GM18907 (cell line): ENCODE measurements around the gene APOL6.
"Not testable (repeated sequence)": the region's sequence is repeated elsewhere in the genome, so short reads cannot be mapped to it uniquely, and the experiment has no call there.

Experiments
- ATAC-seq: cut with Tn5 transposase; IDR thresholded peaks from one replicate; pipeline ENCODE4 v1.9.1; 2021; ENCODE audit warnings: mild to moderate bottlenecking, moderate library complexity; ENCODE audit not compliant: unreplicated experiment

APOL6 gene

DNA sequence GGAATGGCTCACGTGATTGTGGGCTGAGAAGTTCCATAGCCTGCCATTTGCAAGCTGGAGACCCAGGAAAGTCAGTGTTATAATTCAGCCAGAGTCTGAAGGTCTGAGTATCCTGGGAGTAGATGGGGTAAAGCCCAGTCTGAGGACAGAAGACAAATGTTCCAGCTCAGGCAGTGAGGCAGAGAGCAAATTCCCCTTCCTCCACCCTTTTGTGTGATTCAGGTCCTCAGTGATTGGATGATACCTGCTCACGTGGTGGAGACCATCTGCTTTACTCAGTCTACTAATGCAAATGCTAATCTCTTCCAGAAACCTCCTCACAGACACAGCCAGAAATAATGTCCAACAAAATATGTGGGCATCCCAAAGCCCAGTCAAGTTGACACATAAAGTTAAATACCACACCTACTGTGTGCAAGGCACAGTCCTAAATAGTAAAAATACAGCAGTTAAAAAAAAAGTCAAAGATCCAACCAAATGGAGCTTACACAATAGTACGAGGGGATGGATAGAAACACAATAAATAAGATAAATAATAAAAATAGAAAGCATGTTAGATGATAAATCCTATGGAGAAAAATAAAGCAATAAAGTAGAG lies 13.2 kb upstream of the APOL6 start:
- no peak for ATAC-seq

DNA sequence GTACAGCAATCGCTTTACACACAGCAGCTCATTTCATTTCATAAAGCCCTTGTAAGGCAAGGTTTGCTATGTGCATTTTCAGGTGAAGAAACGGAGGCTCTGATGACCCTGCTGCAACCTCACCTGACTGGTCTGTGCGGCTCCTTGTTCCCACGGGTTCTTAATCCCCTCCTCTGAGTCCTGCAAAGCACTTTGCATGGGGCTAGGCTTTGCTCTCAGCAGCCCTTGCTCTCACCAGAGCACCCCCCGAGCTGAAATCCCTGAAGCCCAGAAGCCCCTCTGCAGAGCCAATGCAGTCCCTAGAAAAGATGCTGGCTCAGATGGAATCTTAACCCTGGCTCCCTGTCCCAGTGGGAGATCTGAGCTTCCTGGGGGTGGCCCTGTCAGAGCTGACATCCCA lies 11.0 kb upstream of the APOL6 start:
- ATAC-seq = no peak

DNA sequence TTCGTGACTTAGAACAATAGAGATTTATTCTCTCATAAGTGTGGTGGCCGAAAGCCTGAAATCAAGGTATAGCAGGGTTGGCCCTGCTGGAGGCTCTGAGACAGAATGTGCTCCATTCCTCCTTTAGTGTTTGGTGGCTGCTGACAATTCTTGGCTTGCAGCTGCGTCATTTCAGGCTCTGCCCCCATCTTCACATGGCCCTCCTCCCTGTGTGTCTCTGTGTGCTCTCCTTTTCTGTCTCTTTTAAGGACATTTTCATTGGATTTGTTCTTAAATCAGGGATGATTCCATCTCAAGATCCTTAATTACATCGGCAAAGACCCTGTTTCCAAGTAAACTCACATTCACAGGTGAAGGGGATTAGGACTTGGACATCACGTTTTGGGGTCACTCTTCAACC lies 10.2 kb upstream of the APOL6 start:
- ATAC-seq = no peak

DNA sequence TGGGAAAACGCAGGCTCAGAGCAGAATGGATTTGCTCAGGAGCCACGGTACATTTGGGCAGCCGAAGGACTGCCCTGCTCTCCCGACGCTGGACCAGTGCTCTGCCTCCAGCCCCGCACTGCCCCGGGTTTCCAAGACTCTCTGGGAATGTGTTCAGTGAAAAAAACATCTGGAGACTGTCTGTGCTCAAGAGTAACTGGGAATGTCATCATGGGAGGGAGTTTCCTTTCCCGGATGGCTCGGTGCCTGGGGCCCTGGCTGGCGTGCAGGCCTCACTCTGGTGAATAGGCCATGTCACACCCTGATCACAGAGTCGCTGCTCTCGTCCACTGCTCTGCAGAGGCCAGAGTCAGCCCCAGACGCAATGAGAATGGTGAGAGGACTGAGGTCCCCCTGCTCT lies 9.8 kb upstream of the APOL6 start:
- ATAC-seq = no peak

DNA sequence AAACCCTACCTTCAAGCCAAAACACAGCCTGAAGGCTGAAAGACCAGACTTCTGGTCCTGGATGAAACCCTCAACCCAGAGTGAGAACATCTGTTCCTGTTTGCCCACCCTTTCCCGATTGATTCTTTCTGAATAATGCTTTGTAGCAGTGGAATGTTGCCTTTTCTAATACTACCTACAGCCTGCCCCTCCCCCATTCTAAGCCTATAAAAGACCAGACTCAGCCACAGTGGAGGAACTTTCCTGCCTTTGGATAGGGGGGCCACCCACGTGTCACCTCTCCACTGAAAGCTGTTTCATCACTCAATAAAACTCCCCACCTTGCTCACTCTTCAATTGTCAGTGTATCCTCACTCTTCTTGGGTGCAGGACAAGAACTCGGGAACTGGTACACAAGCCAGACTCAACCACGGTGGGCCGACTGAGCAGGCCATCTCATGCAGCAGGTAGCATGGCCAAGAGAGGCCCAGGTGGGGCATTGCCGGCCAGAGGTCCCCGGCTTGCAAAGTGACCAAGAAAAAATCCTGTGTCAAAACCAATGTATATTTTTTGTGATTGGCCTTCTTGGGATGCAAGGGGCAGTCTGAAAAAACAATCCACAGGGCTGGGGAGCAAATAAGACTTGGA lies 6.6 kb upstream of the APOL6 start:
- ATAC-seq = no peak

DNA sequence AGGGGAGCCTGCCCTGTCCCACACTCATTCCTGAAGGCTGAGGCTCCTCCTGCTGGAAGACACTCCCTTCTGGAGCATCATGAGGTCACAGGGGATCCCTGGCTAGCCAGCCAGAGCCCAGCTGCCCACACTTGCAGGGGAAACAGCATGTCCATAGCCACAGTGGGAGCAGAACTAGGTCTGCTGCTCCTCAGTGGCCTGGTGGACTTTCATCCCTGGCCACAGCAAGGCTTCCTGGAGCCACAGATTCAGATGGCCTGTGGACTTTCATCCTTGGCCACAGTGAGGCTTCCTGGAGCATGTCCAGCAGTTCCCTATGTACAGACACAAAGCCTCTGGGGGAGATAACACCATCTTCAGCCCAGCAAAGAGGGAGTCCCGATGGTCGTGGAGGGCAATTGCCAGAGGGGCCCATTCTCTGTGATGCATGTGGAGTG lies 5.9 kb upstream of the APOL6 start:
- ATAC-seq = no peak

DNA sequence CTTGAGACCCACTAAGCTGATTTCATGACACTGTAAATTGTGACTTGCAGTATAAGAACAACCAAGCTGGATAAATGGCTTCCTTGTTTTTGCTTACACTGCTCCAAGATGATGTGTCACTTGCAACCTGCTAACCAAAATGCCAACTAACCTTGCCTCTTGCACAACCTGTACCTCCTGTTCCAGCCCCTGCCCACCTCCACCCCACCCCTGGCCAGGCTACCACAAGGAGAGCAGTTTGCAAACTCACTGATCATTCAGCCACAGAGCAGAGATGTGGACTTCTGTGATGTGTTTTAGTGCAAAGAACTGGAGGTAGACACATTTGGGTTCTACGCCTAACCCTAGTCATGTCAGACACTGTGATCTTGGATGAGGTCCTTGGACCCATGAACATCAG lies 4.3 kb upstream of the APOL6 start:
- no peak for ATAC-seq

DNA sequence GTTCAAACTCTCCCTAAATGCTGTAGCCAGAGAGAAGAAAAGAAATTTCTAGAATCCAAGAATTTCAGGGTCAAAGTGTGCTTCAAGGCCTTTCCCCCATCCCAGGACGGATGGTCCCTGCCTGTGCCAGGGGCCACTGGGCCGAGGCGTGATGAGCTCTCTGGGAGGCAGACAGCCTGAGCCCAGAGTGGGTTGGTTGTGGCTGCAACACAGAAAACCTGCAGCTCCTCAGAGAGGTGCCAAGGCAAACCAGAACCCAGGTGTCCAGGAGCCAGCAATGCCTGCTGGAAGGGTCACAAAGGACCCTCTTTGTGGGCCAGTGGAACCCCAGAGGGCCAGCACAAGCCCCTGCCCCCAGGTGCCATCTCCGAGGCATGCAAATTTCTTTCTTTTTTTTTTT lies 2.6 kb upstream of the APOL6 start:
- no peak for ATAC-seq

DNA sequence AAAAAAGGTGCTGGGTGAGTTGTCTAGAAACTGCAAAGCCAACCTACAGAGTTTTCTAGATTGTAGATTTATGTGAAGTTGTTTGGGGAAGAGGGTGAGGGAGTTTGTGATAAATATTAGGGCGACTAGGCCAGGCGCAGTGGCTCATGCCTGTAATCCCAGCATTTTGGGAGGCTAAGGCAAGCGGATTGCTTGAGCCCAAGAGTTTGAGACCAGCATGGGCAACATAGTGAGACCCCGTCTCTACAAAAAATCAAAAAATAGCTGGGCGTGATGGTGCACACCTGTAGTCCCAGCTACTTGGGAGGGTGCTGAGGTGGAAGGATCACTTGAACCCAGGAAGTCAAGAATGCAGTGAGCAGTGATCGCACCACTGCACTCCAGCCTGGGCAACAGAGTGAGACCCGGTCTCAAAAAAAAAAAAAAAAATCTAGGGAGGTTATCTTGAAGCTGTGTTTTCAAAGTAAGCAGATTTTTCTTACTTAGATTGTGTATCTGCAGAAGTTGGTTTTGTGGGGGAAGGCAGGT lies 844 bp downstream of the APOL6 start:
- no peak for ATAC-seq

DNA sequence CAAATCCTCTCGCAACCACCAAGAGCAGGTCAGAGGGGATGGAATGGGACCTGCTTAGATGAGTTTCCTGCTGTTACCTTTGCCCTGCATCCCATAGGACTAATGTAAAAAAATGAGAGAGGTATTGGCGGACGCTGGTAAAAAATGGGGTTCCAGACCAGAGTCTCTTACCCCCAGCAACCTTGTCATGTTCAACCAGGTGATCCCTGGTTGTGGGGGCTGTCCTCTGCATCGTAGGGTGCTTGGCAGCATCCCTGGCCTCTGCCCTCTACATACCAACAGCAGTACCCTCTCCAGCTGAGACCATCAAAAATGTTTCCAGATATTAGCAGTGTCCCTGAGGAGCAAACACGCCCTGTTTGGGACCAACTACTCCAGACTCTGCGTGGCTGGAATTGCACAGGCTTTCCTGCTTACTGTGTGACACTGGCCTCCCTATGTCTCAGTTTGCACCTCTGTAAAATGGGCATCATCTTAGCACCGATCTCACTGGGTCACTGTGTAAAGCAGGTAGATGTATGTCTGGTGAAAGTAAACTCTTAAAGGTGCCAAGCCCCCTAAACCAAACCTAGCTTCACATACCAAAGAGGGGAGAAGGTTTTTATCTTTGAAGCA lies 1.5 kb downstream of the APOL6 start:
- no peak for ATAC-seq

DNA sequence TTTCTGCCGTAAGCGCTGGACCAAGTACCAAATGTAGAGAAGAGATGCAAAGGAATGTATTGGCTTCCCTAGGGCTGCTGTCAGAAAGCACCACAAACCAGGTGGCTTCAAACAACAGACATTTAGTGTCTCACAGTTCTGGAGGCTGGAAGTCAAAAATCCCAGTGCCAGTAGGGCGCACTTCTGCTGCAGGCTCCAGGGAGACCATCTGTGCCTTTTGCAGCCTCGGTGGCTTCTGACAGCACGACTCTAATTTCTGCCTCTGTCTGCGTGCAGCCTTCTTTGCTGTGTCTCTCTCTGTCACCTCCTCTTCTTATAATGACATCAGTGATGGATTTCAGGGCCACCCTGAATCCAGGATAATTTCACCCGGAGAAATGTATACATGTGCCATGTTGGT lies 2.8 kb downstream of the APOL6 start:
- ATAC-seq = no peak

DNA sequence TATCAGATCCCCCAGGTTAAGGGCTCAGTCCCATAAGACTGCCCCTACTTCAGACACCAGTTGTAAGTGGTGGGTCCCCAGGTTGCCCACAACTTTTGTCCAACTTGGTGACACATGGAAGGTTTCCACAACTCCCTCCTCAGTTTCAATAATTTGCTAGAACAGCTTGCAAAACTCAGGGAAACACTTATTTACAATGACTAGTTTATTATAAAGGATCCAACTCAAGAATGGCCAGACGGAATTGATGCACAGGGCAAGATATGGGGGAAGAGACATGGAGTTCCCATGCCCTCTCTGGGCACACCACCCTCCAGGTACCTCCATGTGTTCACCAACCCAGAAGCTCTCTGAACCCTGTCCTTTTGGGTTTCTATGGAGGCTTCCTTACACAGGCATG lies 5.6 kb downstream of the APOL6 start:
- no peak for ATAC-seq

DNA sequence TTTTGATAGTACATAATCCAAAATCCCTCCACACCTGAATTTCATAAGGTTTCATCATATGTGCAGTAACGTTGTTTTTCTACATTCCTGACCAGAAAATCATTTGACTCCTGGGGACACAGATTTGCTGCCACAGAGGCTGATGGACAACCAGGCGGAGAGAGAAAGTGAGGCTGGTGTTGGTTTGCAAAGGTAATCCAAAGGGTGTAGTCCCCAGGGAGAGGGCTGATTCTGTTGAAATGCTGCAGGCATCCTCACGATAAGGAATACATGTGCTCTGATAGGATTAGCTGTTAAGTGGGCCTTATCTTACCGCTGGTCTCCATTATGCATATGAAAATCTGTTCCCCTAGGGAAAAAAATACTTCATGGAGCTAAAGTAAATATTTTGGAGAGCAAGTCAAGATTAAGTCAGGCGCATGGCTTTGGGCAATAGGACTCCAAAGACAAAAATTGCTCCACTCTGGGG lies 8.1 kb downstream of the APOL6 start:
- ATAC-seq = no peak

DNA sequence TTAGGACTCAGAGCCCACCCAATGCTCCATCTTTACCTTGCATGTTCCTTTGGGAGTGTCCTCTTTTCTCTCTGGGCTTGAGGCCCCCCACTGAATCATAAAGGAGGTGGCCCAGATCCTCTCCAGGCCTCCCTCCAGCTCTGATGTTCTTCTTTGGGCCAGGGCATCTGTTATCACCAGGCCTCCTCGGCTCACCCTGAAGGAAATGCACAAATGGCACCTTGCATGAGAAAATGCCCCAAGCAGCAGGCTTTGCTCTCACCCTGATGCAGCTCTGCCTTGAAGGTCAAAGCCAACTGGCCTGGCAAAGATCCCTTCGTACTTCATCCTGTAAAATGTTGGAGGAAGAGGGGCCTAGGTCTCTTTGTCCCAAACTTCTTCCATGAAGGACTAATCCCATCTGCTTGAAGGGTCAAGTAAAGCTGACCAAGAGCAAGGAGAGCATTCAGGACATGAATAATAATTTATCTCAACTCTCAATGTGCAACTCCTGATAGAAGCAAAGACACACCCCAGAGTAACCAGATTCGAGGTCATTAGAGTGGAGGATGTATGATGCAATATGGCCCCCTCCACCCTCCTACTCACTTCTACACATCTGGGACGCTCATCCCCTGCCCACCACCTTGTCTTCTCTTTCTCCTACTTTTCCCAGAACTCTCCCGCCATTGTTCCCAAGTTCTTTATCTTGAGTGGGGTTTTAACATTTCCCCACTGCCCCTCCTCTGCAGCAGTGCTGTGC lies 9.5 kb downstream of the APOL6 start:
- ATAC-seq = no peak

DNA sequence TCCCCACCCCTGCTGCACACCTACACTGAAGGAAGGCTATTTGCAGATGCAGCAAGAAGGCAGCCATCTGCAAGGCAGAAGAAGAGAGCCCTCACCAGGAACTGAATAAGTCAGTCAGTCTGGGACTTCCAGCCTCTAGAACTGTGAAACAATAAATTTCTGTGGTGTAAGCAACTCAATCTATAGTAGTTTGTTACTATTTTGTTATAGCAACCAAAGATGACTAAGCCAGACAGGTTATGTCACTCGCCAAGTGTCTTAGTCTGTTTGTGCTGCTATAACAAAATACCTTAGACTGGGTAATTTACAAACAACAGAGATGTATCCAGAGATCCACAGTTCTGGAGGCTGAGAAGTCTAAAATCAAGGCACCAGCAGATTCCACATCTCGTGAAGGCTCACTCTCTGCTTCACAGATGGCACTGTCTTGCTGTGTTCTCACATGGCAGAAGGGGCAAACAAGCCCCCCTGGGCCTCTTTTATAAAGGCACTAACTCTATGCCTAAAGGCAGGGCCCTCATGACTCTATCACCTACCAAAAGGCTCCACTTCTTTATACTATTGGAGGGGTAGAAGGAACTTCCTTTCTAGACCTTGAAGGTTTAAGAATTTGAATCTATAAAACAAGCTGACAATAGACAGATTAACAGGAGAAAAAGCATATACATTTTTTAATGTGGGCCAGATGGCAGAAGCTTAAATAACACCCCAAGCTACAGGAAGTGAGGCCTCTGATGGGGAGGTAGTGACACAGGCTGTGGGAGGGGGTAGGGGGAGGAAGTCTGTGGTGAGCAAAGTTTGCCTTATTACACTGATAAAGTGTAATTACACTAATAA lies 12.3 kb downstream of the APOL6 start:
- ATAC-seq = no peak

DNA sequence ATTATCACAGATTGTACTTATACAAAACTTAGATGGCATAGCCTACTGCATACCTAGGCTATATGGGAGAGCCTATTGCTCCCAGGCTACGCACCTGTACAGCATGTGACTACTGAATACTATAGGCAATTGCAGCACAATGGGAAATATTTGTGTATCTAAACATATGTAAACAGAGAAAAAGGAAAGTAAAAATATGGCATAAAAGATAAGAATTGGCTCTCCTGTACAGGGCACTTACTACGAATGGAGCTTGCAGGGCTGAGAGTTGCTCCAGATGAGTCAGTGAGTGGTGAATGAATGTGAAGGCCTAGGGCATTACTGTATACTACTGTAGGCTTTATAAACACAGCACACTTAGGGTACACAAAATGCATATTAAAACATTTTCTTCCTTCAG lies 13.2 kb downstream of the APOL6 start:
- ATAC-seq = no peak

DNA sequence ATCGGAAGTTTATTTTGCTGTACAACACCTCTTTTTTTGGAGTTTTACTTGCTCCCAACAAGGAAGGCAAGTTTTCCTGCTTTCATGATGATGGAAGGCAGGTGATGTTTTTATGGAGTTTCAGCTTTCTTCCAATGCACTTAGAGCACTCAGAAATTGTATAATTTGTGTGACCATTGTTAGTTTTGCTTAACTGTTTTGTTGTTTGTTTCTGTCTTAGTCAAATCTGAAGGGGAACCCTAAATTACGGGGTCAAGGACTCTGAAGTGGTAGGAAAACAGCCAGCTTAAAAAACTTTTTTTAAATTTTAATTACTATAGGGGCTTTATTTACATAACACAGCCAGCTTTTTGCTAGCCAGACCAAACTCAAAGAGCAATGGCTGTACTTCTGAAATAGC lies 14.7 kb downstream of the APOL6 start:
- ATAC-seq = no peak

DNA sequence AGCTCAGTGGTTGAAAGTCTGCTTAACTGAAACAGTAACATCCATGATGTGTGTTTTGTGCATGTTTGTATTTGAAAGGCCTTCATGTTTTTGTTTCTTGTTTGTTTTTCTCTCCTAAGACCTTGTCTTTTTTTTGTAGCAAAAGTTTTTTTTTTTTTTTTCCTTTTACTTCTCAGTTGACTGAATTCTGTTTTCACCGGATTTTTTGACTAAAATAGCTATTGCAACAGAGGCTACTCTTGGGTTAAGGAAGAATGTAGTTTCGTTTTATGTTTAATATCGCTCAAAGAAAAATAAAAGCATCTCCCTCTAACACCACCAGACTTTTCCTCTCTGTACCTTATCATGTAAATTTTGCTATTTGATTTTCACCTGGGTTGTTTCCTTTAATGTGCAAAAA lies 15.1 kb downstream of the APOL6 start:
- ATAC-seq = no peak

DNA sequence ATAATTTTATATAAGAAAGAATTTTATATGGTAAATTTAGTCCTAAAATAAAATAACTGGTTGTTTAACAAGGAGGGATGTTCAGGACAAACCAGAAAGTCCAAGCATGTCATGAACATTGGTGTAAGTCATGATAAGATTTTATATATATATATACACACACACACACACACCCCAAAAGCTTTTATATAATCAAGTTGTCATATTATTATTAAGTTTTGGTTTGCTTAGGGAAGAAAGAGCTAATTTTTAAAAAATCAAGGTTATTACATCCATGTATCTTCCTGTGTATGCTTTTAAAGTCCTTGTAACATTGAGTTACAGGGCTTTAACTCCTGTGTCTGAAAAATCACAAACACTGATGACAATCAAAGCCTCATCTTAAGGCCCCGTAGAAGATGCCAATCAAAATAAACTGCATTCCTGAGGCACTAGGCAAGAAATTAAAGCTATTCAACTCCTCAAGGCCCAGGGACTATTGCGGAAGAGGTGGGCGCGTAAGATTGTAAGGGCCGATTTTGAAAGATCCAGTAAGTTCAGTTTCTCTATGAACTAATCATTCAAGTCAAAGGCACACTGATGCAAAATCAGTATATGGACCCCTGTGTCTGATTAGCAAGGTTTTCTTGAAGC lies 16.8 kb downstream of the APOL6 start:
- ATAC-seq = no peak

DNA sequence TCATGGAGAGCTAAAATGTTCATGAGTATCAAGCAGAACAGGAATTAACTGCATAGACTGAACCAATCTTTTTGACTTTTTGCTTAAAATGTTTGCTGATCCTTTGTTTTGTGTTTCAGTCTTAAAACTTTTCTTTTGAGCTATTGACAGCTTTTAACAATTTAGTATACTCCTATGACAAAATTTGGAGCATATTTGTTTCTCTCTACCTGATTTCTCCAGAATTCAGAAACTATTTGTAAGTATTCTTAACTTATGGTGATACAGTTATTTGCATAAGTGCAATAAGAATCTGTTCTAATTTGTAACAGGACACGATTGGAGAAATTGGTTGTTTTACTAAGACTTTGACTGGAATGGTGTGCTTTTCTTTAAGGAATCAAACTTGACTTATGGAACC lies 18.5 kb downstream of the APOL6 start:
- not testable (repeated sequence) for ATAC-seq
